Rectal smooth muscle tissue (tissue), 1 donor: ENCODE measurements around the gene CHN2.
"Not testable (repeated sequence)": the region's sequence is repeated elsewhere in the genome, so short reads cannot be mapped to it uniquely, and the experiment has no call there.

ENCODE experiments used
- H3K27ac ChIP-seq: one replicate; pipeline ENCODE4 v1.7.0; 2013; ENCODE audit warnings: low read depth, low read length, inconsistent platforms
- H3K27me3 ChIP-seq: one replicate; pipeline ENCODE4 v1.7.0; 2013; ENCODE audit warnings: low read length; ENCODE audit not compliant: control insufficient read depth, insufficient read depth
- H3K36me3 ChIP-seq: one replicate; pipeline ENCODE4 v1.7.0; 2013; ENCODE audit warnings: low read length; ENCODE audit not compliant: control insufficient read depth, insufficient read depth
- H3K4me1 ChIP-seq: one replicate; pipeline ENCODE4 v1.7.0; 2013; ENCODE audit warnings: low read length; ENCODE audit not compliant: control insufficient read depth, insufficient read depth
- H3K4me3 ChIP-seq: one replicate; pipeline ENCODE4 v1.7.0; 2013; ENCODE audit warnings: low read length
- H3K9ac ChIP-seq: one replicate; pipeline ENCODE4 v1.7.0; 2013; ENCODE audit warnings: low read length

CHN2 gene

DNA sequence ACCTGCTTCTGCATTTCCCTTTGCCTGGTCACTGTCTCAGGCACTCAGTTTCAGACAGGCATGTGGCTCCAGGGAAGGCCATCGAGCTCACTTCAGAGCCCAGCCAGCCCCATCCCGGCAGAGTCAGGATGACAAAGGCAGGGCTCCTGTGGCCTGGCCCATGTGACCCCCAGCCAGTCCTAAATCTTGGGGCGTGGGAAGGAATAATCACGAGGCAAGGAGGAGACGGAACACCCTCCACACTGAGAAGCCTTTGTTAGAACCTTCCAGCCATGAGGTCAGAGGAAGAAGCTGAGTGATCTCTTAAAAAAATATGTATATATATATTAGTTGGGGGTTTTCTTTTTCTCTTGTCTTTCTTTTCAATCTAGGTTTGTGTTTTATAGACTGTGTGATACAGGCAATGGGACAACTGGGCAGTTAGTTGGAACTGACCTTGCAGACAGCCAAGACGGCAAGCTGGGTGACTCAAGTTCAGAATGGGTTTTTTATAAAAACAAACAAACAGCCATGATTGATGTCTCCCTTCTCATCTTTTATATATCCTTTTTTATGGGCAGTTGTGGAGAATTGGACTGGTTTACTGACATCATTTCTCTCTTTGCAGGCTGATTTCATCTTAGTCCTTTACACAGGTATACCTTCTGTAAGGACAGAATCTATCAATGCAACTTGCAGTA lies 60.8 kb downstream of the CHN2 start:
- H3K36me3 ChIP-seq, result no peaks in the 10 kb centered on the region
- H3K27ac ChIP-seq, result no peak overlapping the region
- no peaks in the 10 kb centered on the region for H3K4me1 ChIP-seq
- H3K27me3 ChIP-seq, result no peaks in the 10 kb centered on the region
- no peak overlapping the region for H3K9ac ChIP-seq
- H3K4me3 ChIP-seq, result no peak overlapping the region

GRCh38 chr7:29255906-29256692 lies 61.5 kb downstream of the CHN2 start:
- H3K4me1 ChIP-seq, result no peaks in the 10 kb centered on the region
- H3K27ac ChIP-seq, result no peak overlapping the region
- H3K36me3 ChIP-seq, result no peaks in the 10 kb centered on the region
- no peak overlapping the region for H3K9ac ChIP-seq
- no peaks in the 10 kb centered on the region for H3K27me3 ChIP-seq
- no peak overlapping the region for H3K4me3 ChIP-seq

DNA sequence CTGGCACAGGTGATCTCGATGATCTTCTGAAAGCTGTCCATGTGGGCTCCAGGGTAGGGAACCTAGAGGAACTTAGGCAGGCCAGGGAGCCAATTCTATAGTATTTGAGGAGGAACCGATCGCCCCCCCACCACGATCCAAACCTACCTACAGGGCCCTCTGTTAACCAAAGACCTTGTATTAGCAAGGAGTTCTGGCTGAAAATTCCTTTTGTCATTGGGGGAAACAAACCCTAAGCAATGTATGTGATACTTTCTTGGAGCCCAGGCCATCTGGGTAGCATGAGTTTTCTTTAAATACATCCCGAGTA lies 62.1 kb downstream of the CHN2 start:
- H3K36me3 ChIP-seq, result no peaks in the 10 kb centered on the region
- H3K4me3 ChIP-seq, result no peak overlapping the region
- no peak overlapping the region for H3K9ac ChIP-seq
- no peaks in the 10 kb centered on the region for H3K27me3 ChIP-seq
- no peak overlapping the region for H3K27ac ChIP-seq
- H3K4me1 ChIP-seq, result no peaks in the 10 kb centered on the region

DNA sequence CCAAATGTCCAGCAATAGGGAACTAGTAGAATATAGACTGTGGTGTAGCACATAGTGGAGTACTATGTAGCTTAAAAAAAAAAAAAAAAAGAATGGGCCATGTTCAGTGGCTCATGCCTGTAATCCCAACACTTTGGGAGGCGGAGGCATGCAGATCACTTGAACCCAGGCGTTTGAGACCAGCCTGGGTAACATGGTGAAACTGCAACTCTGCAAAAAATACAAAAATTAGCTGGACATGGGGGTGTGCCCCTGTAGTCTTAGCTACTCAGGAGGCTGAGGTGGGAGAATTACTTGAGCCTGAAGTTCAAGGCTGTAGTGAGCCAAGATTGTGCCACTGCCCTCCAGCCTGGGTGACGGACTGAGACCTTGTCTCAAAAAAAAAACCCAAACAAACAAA lies 64.4 kb downstream of the CHN2 start:
- H3K9ac ChIP-seq, result no peak overlapping the region
- no peak overlapping the region for H3K27ac ChIP-seq
- H3K4me1 ChIP-seq, result no peaks in the 10 kb centered on the region
- H3K27me3 ChIP-seq, result no peaks in the 10 kb centered on the region
- H3K4me3 ChIP-seq, result no peak overlapping the region
- H3K36me3 ChIP-seq, result no peaks in the 10 kb centered on the region

DNA sequence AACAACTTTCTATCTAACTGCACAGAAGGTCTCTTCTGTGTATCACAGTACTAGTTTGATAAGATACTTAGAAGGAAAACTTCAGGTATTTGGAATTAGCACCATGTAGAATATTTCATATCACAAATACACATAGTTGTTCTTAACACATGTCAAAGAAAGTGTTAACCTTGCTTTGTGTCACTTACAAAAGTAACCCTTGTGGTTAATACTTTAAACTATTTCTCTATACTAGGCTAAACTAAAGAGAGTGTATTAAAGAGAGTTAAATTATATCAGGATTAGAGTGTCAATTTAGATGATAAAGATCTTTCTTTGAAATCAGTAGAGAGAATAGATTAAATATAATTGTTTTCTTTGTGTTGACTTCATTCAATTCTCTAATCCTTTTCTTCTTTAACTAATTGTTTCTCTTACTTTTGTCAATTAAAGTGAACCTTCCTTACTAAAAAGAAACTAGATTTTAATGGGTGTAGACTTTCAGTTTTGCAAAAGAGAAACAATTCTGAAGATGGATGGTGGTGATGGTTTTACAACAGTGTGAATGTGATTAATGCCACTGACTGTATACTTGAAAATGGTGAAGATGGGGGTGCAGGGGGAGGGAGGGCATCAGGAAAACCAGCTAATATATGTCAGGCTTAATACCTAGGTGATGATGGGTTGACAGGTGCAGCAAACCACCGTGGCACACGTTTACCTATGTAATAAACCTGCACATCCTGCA lies 67.8 kb downstream of the CHN2 start:
- Histone ChIP-seq H3K9ac (no peak overlapping the region), H3K4me1 (no peaks in the 10 kb centered on the region), H3K27me3 (no peaks in the 10 kb centered on the region), H3K36me3 (no peaks in the 10 kb centered on the region), H3K27ac (no peak overlapping the region), H3K4me3 (no peak overlapping the region)

DNA sequence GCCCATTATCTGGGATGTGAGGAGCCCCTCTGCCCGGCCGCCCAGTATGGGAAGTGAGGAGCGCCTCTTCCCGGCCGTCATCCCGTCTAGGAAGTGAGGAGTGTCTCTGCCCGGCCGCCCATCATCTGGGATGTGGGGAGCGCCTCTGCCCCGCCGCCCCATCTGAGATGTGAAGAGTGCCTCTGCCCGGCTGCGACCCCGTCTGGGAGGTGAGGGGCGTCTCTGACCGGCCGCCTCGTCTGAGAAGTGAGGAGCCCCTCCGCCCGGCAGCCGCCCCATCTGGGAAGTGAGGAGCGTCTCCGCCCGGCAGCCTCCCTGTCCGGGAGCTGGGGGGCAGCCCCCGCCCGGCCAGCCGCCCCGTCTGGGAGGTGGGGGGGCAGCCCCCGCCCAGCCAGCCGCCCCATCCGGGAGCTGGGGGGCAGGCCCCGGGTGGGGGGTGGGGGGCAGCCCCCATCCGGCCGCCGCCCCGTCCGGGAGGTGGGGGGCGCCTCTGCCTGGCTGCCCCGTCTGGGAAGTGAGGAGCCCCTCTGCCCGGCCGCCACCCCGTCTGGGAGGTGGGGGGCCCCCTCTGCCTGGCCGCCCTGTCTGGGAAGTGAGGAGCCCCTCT lies 69.1 kb downstream of the CHN2 start:
- not testable (repeated sequence) for H3K4me1 ChIP-seq, H3K4me3 ChIP-seq, H3K9ac ChIP-seq, H3K27ac ChIP-seq, H3K36me3 ChIP-seq, H3K27me3 ChIP-seq

- H3K9ac ChIP-seq, result no peak overlapping the region
- no peaks in the 10 kb centered on the region for H3K27me3 ChIP-seq
- no peaks in the 10 kb centered on the region for H3K36me3 ChIP-seq
- H3K27ac ChIP-seq, result no peak overlapping the region
- H3K4me3 ChIP-seq, result no peak overlapping the region
- no peaks in the 10 kb centered on the region for H3K4me1 ChIP-seq
These were observed 70.8 kb downstream of the CHN2 start for GRCh38 chr7:29265208-29265923.

- H3K27ac ChIP-seq, result no peak overlapping the region
- no peaks in the 10 kb centered on the region for H3K36me3 ChIP-seq
- no peaks in the 10 kb centered on the region for H3K27me3 ChIP-seq
- H3K9ac ChIP-seq, result no peak overlapping the region
- H3K4me1 ChIP-seq, result no peaks in the 10 kb centered on the region
- no peak overlapping the region for H3K4me3 ChIP-seq
These were observed 75.4 kb downstream of the CHN2 start for GRCh38 chr7:29269935-29270334.

DNA sequence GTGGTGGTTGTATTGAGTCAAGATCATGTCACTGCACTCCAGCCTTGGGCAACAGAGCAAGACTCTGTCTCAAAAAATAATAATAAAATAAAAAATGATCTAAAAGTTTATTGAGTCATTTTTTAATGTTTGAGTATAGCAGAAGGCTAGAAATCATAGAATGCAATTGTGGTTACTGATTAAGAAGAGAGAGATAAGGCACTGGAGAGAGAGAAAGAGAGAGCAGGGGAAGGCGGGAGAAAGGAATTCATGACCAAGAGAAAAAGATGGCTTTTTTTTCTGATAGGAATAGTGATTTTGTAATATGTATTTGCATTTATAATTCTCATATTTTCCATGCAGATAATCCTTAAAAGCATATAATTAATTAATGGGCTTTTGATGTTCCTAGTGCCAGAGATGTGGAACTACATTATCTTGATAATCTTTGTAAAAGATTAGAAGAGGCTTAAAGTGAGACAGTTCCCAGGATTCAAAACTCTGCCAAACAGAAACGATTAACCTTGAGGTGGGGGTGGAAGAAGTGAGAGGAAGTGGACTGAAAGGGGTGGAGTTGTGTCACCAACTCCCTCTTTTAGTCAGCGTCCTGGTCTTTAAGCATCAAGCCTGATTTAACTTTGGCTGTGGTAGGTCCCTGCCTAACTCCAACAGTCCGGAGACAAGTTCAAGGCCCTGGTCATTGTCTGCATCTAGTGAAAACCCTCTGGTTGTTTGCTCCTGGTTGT lies 76.2 kb downstream of the CHN2 start:
- H3K4me1 ChIP-seq, result no peaks in the 10 kb centered on the region

GRCh38 chr7:29271319-29271658 lies 76.7 kb downstream of the CHN2 start:
- H3K27ac ChIP-seq, result no peak overlapping the region

More for the DNA sequence above, 76.2 kb downstream of the CHN2 start:
- Histone ChIP-seq H3K4me3 (no peak overlapping the region), H3K27me3 (no peaks in the 10 kb centered on the region), H3K36me3 (no peaks in the 10 kb centered on the region), H3K27ac (no peak overlapping the region), H3K9ac (no peak overlapping the region)

GRCh38 chr7:29272057-29272456 lies 77.5 kb downstream of the CHN2 start:
- Histone ChIP-seq H3K4me1 (no peaks in the 10 kb centered on the region), H3K4me3 (no peak overlapping the region), H3K27me3 (no peaks in the 10 kb centered on the region), H3K27ac (no peak overlapping the region), H3K9ac (no peak overlapping the region), H3K36me3 (no peaks in the 10 kb centered on the region)

More at GRCh38 chr7:29271319-29271658, 76.7 kb downstream of the CHN2 start:
- no peaks in the 10 kb centered on the region for H3K36me3 ChIP-seq
- H3K4me1 ChIP-seq, result no peaks in the 10 kb centered on the region
- no peak overlapping the region for H3K4me3 ChIP-seq
- no peaks in the 10 kb centered on the region for H3K27me3 ChIP-seq
- H3K9ac ChIP-seq, result no peak overlapping the region
